H54 (cell line): ENCODE data around the gene ITGB8.
"Not testable (repeated sequence)": the region's sequence is repeated elsewhere in the genome, so short reads cannot be mapped to it uniquely, and the experiment has no call there.

Source experiments
- DNase-seq: peaks from one replicate; pipeline ENCODE4 v3.0.0; 2011; ENCODE audit warnings: low spot score, mixed read lengths; ENCODE audit not compliant: insufficient read length
- FAIRE-seq: peaks from 3 replicates; lab custom pipeline; 2011; peaks lifted over from hg19 to GRCh38; lab: Jason Lieb, UNC
- POLR2A ChIP-seq: IDR thresholded peaks from 2 replicates; pipeline ENCODE4 v1.6.1; 2011; ENCODE audit warnings: low read depth, mild to moderate bottlenecking, low read length

ITGB8 gene

GRCh38 chr7:20358762-20359282 lies 28.1 kb downstream of the ITGB8 start:
- FAIRE-seq (peak; percentile 15), DNase-seq (no peak)
- no peak for TF ChIP-seq POLR2A

- TF ChIP-seq POLR2A = no peak
- DNase-seq = no peak
- FAIRE-seq = peak; percentile 15
Measured at GRCh38 chr7:20359341-20359963, 28.8 kb downstream of the ITGB8 start.

- TF ChIP-seq POLR2A = no peak
- FAIRE-seq = no peak
- no peak for DNase-seq
Measured at GRCh38 chr7:20362574-20363253, 32.0 kb downstream of the ITGB8 start.

GRCh38 chr7:20364571-20365196 lies 34.0 kb downstream of the ITGB8 start:
- DNase-seq (no peak), FAIRE-seq (no peak)
- TF ChIP-seq POLR2A = no peak

- TF ChIP-seq POLR2A = no peak
- no peak for DNase-seq
- FAIRE-seq = peak; percentile 73
Measured at GRCh38 chr7:20365486-20365885, 34.8 kb downstream of the ITGB8 start.

- no peak for FAIRE-seq
- no peak for TF ChIP-seq POLR2A
- DNase-seq = no peak
Measured at GRCh38 chr7:20374399-20374798, 43.7 kb downstream of the ITGB8 start.

GRCh38 chr7:20376796-20377195 lies 46.1 kb downstream of the ITGB8 start:
- DNase-seq (no peak), FAIRE-seq (no peak)
- TF ChIP-seq POLR2A = no peak

- DNase-seq (no peak), FAIRE-seq (peak; percentile 36)
- TF ChIP-seq POLR2A = no peak
Measured at GRCh38 chr7:20381406-20382034, 50.8 kb downstream of the ITGB8 start.

GRCh38 chr7:20383351-20383750 lies 52.7 kb downstream of the ITGB8 start:
- no peak for TF ChIP-seq POLR2A
- no peak for FAIRE-seq
- DNase-seq = no peak

GRCh38 chr7:20385126-20385525 lies 54.4 kb downstream of the ITGB8 start:
- peak; percentile 13 for DNase-seq
- TF ChIP-seq POLR2A = no peak
- FAIRE-seq = peak; percentile 99

- no peak for DNase-seq
- TF ChIP-seq POLR2A = no peak
- FAIRE-seq = no peak
Measured at GRCh38 chr7:20388084-20388483, 57.4 kb downstream of the ITGB8 start.

- DNase-seq, FAIRE-seq: not testable (repeated sequence)
Measured at GRCh38 chr7:20389192-20389591, 58.5 kb downstream of the ITGB8 start.

- no peak for DNase-seq
- no peak for FAIRE-seq
- no peak for TF ChIP-seq POLR2A
Measured at GRCh38 chr7:20393021-20393610, 62.4 kb downstream of the ITGB8 start.

- FAIRE-seq (no peak), DNase-seq (no peak)
- no peak for TF ChIP-seq POLR2A
Measured at GRCh38 chr7:20393616-20394015, 62.9 kb downstream of the ITGB8 start.
